SK-N-DZ (cell line): ENCODE results near the gene OSBPL9.
"Not testable (repeated sequence)": the region's sequence is repeated elsewhere in the genome, so short reads cannot be mapped to it uniquely, and the experiment has no call there.

Experiments used
- DNase-seq: peaks from one replicate; pipeline ENCODE4 v3.0.0-alpha.2; 2015; ENCODE audit warnings: low spot score

OSBPL9 gene

DNA sequence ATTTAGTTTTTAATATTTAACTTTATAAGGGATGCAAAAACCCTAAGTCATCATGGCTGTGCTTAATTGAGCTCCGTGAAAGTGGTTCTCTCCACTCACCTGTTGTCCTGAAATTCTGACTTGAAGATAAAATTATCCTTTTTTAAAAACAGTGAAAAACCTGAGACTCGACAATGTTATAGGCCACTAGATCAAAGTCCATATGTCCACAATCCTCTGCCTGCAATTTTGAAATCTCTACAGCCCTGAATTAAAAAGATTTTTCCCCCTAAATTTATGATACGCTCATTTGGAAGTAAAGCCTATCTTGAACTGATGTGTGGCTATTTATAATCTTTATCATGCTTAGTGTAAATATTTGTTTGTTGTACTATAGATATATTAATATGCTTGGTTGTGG, 18.7 kb downstream of the OSBPL9 start:
- no peak for DNase-seq

DNA sequence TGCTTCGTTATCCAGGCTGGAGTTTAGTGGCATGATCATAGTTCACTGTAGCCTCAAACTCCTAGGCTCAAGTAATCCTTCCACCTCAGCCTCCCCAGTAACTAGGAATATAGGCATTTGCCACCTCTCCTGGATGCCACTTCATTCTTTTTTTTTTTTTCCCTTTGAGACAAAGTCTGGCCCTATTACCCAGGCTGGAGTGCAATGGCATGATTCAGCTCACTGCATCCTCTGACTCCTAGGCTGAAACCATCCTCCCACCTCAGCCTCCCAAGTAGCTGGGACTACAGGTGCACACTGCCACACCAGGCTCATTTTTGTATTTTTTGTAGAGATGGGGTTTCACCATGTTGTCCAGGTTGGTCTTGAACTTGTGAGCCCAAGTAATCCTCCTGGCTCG, 19.3 kb downstream of the OSBPL9 start:
- DNase-seq: no peak

DNA sequence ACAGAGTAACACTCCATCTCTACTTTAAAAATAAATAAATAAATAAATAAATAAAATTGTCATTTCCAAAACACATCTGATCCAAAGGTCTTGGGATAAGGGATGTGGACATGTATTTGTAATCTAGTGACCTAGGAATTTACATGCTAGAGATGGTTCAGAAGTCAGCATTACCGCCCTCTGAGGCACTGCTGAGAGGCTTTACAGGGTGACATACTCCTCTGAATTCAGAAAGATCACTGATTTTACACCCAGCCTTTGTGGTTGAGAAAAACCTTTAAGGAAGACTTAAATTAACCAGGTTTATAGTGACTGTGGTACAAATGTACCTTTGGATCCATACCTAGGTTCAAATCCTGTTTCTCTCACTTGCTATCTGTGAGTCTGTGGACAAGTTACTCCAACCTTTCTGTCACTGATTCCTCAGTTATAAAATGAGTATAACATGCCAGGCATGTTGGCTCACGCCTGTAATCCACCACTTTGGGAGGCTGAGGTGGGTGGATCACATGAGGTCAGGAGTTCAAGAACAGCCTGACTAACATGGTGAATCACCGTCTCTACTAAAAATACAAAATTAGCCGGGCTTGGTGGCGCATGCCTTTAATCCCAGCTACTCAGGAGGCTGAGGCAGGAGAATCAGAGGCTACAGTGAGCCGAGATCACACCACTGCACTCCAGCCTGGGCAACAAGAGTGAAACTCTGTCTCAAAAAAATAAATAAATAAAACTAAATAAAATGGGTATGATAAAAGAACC, 20.1 kb downstream of the OSBPL9 start:
- no peak for DNase-seq

DNA sequence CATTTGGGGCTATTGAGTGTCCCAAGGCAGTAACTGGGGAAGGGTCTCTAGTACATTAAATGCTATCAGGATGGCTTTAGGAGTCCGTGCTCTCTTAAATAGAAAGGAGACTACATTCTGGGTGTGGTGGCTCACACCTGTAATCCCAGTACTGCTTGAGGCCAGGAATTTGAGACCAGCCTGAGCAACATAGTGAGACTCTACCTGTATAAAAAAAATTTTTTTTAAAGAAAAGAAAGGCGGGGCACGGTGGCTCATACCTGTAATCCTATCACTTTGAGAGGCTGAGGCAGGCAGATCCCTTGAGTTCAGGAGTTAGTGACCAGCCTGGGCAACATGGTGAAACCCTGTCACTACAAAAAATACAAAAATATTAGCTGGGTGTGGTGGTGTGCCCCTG, 21.5 kb downstream of the OSBPL9 start:
- DNase-seq: no peak

DNA sequence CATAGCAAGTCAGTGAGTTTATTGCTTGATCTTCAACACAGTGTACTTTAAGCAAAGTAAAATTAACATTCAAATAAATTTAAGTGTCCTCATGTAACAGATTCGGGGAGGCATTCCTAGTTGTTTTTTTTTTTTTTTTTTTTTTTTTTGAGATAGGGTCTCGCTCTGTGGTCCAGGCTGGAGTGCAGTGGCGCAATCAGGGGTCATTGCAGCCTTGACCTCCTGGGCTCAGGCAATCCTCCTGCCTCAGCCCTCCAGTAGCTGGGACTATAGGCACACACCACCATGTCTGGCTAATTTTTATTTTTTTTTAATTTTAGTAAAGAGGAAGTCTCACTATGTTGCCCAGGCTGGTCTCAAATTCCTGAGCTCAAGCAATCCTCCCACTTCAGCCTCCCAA, 22.8 kb downstream of the OSBPL9 start:
- no peak for DNase-seq

DNA sequence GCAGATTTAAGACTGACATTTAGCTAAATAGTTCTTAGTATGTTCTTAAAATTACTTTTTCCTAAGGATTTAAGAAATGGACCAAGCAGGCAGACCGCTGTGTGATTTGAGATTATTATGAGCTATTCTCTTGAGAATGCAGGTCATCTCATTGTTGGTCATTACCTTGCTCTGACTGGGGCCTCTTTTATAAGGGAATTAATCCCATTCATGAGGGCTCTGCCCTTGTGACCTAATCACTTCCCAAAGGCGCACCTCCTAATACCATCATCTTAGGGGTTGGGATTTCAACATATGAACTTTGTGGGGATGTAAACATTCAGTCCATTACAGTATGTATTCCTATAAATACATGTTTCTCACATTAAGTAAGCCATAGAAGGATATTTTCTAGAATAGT, 24.2 kb downstream of the OSBPL9 start:
- no peak for DNase-seq

DNA sequence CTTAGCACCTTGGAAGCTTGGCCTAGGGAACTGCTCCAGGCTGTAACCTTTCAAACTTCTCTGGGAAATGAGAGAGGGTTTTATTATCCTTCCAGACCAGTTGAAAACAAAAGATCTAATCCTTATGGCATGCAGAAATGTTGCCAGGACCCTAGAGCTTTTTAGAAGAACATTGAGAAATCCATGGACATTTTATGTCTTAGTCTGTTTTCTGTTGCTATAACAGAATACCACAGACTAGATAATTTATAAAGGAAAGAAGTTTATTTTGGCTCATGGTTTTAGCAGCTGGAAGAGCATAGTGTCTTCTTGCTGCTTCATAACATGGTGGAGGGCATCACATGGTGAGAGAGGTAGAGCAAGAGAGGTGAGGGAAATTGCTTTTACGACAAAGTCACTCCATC, 25.8 kb downstream of the OSBPL9 start:
- DNase-seq: no peak

DNA sequence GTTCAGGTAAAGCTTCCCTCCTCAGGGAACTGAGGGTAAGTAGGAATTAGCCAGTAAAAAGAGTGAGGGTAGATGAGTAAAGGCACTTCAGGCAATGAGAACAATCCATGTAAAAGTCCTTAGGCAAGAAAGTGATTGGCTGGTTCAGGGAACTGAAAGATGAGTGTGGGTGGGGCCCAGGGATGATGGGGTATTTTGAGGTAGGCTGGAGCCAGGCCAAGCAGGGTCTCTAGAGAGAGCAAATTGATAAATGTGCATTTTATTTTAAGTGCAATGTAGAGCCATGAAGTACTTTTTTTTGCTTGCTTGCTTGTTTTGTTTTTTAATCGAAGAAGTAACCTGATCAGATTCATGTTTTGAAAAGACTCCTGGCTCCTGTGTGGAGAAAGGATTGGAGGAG, 26.5 kb downstream of the OSBPL9 start:
- no peak for DNase-seq

DNA sequence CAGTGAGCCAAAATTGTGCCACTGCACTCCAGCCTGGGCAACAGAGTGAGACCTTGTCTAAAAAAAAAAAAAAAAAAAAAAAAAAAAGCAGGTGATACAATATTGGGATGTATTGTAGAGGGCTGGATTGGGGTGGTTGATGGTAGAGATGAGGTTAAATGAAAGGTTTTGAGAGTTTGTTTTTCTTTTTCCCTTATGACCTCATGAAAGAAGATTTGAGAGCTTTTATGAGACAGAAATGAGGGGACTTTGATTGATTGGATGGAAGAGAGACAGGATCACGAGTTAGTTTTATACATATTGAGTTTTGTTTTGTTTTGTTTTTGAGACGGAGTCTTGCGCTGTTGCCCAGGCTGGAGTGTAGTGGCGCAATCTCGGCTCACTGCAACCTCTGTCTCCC, 27.1 kb downstream of the OSBPL9 start:
- no peak for DNase-seq

DNA sequence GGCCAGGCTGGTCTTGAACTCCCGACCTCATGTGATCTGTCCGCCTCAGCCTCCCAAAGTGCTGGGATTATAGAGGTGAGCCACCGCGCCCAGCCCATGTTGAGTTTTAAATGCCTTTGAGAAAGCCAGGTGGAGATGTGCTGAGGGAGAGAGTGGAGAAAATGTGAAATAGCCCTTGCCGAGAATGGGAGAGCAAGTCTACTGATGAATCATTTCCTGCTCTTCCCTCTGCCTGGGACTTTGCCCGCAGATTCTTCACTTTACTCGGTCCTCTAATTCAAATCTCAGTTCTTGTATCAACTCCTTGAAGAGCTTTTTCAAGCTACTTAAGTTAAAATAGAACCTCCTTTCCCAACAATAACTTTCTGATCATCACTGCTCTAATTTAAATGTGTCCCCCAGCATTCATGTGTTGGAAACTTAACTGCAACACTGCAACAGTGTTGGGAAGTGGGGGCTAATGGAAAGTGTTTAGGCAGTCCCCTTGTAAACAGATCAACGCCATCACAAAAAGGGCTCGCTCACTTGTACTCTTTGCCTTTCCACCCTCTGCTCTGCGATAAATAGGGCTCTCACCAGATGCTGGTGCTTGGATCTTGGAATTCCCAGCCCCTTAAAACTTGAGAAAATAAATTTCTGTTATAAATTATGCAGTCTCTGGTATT, 27.8 kb downstream of the OSBPL9 start:
- DNase-seq: no peak

DNA sequence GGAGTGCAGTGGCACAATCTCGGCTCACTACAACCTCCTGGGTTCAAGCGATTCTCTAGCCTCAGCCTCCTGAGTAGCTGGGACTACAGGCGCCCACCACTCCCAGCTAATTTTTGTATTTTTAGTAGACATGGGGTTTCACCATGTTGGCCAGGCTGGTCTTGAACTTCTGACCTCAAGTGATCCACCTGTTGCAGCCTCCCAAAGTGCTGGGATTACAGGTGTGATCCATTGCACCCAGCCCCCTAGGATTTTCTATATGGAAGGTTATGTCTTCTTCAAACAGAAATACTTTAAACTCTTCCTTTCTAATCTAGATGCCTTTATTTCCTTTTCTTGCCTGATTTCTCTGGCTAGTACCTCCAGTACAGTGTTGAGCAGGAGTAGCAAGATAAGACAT, 29.7 kb downstream of the OSBPL9 start:
- not testable (repeated sequence) for DNase-seq

DNA sequence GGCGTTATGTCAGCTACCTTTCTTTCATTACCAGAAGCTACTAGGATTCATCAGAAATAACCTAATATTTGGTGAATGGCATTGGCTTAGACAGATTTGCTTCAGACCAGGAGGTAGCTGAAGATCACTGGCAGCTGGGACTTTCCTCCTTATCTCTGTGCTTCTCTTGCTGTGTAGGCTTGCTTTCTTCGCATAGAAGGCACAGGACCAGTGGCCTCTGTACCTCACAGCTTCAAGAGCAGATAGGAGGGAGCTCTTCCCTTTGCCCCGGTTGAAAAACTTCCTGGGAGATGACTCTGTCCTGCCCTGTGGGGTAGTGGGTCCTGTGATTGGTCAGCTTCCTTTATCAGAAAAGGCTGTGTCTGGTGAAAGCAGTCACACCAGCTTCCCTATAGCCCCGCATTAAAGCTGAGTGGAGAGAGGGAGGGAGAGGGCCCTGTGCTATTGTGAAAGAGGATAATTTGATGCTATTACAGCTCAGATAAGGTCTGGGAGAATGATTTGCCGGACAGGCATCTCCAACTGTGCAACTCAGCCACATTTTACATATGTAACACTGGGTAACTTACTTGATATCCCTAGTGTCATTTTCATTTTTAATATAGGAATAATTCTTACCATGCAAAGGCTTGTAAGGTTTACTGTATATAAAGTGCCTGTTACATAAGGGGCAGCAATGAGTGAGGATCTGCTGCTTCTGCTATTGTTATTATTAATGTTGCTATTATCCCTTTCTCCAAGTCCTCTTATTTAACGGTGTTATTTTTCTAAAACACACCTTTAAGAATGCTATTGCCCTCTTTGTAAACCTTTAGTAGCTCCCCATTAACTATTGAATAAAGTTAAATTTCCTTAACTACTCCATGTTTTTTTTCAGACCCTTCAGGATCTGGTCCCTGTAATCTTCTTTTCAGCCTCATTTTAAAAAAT, 31.6 kb downstream of the OSBPL9 start:
- peak; percentile 89 for DNase-seq

DNA sequence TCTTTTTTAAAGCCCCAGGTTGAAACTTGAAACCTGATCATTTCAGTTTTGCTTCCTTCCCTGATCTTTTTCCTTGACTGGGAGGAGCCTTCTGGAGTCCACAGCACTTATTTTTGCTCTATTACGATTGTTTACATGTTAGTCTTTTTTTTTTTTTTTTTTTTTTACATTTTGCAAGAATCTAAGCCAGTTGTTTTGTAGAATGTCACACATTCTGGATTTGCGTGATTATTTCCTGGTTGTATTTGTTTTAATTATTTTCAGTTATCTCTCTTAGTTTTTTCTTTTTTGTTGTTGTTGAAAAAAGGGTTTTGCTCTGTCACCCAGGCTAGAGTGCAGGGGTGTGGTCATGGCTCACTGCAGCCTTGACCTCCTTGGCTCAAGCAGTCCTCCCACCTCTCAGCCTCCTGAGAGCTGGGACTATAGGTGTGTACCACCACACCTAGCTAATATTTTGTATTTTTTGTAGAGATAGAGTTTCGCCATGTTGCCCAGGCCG, 32.8 kb downstream of the OSBPL9 start:
- DNase-seq: no peak

DNA sequence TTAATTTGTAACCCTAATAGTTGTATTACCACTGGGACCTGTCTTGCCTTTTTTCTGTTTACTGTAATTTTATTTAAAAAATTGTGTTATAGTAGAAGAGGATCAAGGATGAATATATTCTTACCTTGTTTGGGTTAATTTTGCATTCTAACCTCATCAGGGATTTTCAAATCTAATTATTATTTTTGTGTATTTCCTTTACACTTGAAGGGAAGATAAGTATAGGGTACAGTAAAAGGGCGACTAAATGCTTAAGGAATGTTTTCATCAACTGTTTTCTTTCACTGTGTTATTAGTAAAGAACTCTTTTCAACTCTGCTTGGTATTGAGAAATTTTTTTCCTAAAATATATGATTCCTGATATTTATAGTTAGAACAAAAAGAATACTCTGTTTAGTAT, 33.3 kb downstream of the OSBPL9 start:
- no peak for DNase-seq

DNA sequence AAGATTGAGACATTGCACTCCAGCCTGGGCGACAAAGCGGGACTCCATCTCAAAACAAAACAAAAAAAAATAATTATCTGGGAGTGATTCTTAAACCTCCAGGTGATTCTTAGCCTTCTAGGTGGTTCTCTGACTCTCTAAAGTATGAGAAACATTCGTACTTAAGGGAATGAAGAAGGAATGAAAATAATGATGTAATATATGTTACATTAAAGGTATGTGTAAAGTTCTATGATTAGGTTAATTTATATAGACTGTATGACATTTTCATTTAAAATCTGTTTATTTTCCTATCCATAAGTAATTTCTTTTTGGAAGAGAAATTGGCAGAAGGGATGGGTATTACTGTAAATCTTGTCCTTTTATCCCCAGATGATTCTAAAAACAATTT, 34.7 kb downstream of the OSBPL9 start:
- no peak for DNase-seq

DNA sequence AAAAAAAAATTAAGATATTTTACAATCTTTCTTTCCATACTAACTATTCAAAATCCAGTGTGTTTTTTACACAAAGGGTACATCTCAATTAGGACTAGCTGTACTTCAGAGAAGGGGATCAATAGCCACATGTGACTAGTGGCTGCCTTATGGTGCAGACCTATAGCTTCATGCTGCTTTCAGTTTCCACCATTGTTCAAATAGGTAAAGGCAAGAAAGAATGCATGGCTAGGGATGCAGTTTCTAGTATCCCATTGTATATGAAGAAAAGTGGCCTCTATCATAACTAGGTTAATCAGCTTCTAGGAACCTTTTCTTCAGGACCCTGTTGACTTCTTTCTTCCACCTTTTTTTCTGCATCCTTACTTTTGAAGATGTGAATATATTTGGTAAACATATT, 35.7 kb downstream of the OSBPL9 start:
- DNase-seq: no peak

DNA sequence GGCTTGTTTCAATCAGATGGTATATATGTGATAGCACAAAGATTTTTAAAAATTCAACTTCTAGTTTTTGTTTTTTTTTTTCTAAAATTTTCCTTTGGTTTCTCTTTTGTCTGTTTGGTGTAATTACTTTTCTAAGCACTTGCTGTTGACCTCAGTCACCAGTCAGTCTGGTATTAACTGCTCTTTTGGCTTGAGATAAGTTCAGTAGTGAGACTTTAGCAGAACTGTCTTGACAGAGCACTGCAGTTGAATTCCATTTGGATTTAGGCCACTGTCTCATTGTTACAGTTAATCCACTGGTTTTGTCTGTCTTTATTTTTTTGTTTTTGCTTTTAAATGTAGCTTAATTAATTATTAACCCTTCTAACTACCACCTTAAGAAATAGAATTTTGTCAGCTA, 36.2 kb downstream of the OSBPL9 start:
- no peak for DNase-seq

DNA sequence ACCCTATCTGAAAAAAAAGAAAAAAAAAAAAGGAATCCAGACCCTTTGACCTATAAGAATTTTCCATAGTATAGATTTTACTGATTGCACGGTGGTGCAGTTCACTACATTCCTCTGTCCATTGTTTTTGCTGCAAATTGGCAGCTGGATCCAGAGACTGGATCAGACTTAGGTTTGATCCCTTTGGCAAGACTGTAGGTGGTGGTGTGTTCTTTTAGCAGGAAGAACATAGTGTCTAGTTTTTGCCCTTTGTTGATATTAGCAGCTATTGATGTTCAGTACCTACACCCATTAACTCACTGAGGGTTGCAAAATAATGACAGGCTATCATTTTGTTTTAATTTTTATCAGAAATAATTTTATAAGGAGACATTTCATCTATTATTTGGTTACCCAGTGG, 37.1 kb downstream of the OSBPL9 start:
- no peak for DNase-seq

DNA sequence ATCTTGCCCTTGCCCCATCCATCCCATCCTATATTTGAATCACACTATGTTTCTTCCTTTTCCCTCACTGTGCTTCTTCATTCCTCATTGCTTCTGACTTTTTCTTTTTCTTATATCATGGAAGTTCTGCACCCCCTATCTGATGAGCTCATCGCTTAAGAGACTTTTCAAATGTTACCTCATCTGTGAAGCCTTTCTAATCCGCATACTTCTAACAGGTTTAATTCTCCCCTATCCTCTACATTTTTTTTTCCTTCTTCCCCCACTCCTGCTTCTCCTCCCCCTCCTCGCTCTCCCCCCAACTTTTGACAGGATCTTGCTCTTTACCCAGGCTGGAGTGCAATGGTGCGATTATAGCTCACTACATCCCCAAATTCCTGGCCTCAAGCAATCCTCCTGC, 39.5 kb downstream of the OSBPL9 start:
- no peak for DNase-seq

DNA sequence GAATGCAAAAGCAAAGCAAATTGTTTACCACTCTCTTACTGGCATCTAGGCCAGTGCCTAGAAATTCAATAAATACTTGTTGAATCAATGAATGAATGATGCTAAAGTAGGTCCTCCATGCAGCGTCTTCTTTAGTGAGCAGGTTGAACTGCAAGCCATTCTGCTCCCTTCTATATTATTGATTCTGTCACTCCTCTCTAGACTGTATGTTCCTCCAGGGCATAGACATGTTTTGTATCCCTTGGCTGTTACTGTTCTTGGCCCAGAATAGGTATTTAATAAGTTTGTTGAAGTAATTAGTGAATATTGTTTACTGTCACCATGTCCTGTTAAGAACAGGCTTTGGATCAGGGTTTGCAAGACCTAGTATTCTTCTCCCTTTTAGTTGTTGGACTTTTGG, 43.7 kb downstream of the OSBPL9 start:
- no peak for DNase-seq

DNA sequence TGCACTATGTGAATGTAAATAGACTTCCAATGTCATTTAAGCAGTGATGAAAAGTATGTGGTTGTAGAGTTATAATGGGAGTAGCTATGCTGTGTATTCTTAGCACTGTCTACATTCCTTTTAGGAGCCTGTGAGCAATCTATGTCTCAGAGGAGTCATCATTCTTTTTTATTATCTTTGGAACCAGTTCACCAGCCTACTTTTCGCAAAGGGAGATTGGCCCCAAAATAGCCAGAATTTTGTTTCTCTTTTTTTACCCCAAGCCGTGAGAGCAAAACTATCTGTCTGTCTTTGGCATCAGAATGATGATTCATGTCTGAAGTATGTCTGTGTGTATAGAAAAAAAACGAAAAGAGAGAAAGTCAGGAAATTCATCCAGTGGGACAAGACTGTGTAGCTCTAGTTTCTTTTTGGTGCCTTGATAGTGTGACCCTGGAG, 44.2 kb downstream of the OSBPL9 start:
- DNase-seq: no peak

DNA sequence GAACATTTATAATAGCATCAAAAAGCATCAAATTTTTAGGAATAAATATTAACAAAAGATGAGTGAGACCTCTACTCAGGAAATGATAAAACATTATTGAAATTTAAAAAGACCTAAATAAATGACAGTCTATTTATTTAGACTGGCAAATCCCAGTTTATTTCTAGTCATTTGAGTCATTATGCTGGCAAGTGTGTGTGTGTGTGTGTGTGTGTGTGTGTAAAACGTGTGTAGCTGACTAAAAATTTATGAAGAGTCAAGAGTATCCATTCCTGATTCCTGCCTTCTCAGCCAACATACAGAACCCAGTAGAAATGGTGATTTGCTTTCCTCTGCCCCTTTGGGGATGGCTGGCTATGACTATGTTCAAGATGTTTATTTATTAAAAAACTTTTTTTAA, 46.2 kb downstream of the OSBPL9 start:
- no peak for DNase-seq
